ENCODE measurements around the gene RMND1. TPM values are rescaled to one million over a fixed set of nuclear protein-coding genes. Genes with fewer than 3 reads are reported as not detected.

RMND1 gene
- total RNA-seq, 1 donor from 2014 or later = 44.0 TPM

DNA sequence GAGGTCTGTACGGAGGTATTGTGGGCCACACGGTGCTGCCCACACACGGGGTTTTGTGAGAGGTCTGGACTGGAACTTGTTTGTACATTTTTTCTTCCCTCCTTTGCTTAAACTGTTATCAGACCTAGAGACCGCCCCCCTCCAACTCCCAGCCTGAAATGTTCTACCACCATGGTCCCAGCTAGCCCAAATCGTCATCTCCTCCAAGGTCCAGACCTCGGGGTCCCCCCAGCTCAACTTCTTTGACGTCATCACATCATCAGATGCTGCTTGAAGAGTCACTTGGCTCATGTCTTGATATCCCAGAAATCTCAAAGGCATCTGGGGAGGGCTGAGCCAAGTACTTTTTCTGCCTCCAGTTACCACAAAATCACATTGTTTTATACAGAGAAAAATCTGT is 39.1 kb upstream of the RMND1 start:
- Mint-ChIP-seq H3K4me3 (no peak overlapping the region), H3K4me1 (peaks cover 6% of the 10 kb centered on the region), H3K27ac (no peak overlapping the region), H3K27me3 (ENCODE audit: insufficient read depth, low read depth) (peaks cover 11% of the 10 kb centered on the region), H3K9me3 (no peaks in the 10 kb centered on the region), H3K36me3 (no peaks in the 10 kb centered on the region)
- no peaks in the 10 kb centered on the region for H3K79me2 ChIP-seq (ENCODE audit: low read depth)
- no peaks in the 10 kb centered on the region for H3K36me3 ChIP-seq
- no peaks in the 10 kb centered on the region for H3K9me3 ChIP-seq (ENCODE audit: low read depth)
- no peak overlapping the region for H3K4me2 ChIP-seq
- no peak overlapping the region for H3K27ac ChIP-seq
- no peak overlapping the region for H3K9ac ChIP-seq
- H3K4me1 ChIP-seq = no peaks in the 10 kb centered on the region
- H3K27me3 ChIP-seq = peaks cover 49% of the 10 kb centered on the region
- no peaks in the 10 kb centered on the region for H3F3A ChIP-seq (ENCODE audit: low read depth)
- TF ChIP-seq EZH2phosphoT487 (IDR thresholded peaks at IDR 0.05) (no peak), EZH2 (IDR thresholded peaks at IDR 0.05) (no peak), CTCF (IDR thresholded peaks at IDR 0.05) (no peak)
- no peak overlapping the region for H3K4me3 ChIP-seq
- DNase-seq (ENCODE audit: low spot score) = no peak
- H2AFZ ChIP-seq (replicated peaks) = no peak overlapping the region
- H4K20me1 ChIP-seq (ENCODE audit: low read depth) = no peaks in the 10 kb centered on the region

DNA sequence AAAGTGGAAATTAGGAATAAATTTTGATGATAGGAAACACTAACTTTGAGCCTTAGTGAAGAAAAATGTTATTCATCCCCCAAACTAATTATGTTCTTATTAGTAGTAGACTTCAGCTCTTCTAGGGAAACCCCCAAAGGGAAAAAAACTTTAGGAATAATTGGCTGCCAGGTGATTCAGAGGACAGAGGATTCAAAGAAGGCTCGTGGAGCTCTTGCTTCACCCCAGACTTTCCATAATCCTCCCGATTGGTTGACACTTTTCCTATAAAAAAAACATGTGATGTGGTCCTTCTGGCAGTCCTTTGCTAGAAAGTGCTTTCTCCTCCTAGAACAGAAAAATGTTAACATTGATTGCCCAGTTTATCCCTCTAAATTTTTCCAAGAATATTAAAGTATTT is 36.3 kb upstream of the RMND1 start:
- no peak overlapping the region for H2AFZ ChIP-seq (replicated peaks)
- no peaks in the 10 kb centered on the region for H3F3A ChIP-seq (ENCODE audit: low read depth)
- no peak for TF ChIP-seq EZH2phosphoT487 (IDR thresholded peaks at IDR 0.05)
- no peak for TF ChIP-seq EZH2 (IDR thresholded peaks at IDR 0.05)
- no peak for TF ChIP-seq CTCF (IDR thresholded peaks at IDR 0.05)
- H3K4me3 ChIP-seq = no peak overlapping the region
- no peak overlapping the region for H3K9ac ChIP-seq
- no peak for DNase-seq (ENCODE audit: low spot score)
- H4K20me1 ChIP-seq (ENCODE audit: low read depth) = no peaks in the 10 kb centered on the region
- no peaks in the 10 kb centered on the region for H3K9me3 ChIP-seq (ENCODE audit: low read depth)
- no peaks in the 10 kb centered on the region for H3K79me2 ChIP-seq (ENCODE audit: low read depth)
- Mint-ChIP-seq H3K9me3 (no peaks in the 10 kb centered on the region), H3K27ac (no peak overlapping the region), H3K36me3 (no peaks in the 10 kb centered on the region), H3K27me3 (ENCODE audit: insufficient read depth, low read depth) (peaks cover 4% of the 10 kb centered on the region), H3K4me1 (peaks cover 2% of the 10 kb centered on the region), H3K4me3 (no peak overlapping the region)
- H3K36me3 ChIP-seq = no peaks in the 10 kb centered on the region
- peaks cover 22% of the 10 kb centered on the region for H3K27me3 ChIP-seq
- no peak overlapping the region for H3K4me2 ChIP-seq
- H3K4me1 ChIP-seq = no peaks in the 10 kb centered on the region
- no peak overlapping the region for H3K27ac ChIP-seq

DNA sequence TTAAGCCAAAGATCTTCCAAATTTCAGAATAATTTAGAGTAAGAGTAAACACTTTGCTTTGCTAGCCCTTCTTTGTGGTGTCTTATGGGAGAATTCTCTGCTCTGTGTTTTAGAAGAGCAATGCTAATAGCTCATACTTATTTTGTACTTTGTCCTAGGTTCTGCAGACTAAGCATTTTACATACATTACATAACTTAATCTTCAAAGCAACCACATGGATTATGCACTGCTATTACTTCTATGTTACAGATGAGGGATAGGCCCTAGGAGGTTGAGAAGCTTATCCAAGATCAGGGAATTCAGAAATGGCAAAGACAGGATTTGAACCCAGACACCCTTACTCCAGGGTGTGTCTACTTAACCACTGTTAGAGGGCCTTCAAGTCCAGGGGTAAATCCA is 32.1 kb upstream of the RMND1 start:
- Histone ChIP-seq H4K20me1 (ENCODE audit: low read depth) (no peaks in the 10 kb centered on the region), H3K27me3 (no peaks in the 10 kb centered on the region), H3F3A (ENCODE audit: low read depth) (no peaks in the 10 kb centered on the region), H3K4me3 (no peak overlapping the region), H3K27ac (no peak overlapping the region), H3K36me3 (no peaks in the 10 kb centered on the region), H3K4me1 (no peaks in the 10 kb centered on the region), H3K79me2 (ENCODE audit: low read depth) (no peaks in the 10 kb centered on the region), H3K9me3 (ENCODE audit: low read depth) (no peaks in the 10 kb centered on the region), H3K4me2 (no peak overlapping the region), H3K9ac (no peak overlapping the region), H2AFZ (replicated peaks) (no peak overlapping the region)
- H3K9me3 Mint-ChIP-seq = no peaks in the 10 kb centered on the region
- no peak overlapping the region for H3K4me3 Mint-ChIP-seq
- no peak overlapping the region for H3K27ac Mint-ChIP-seq
- H3K4me1 Mint-ChIP-seq = no peaks in the 10 kb centered on the region
- no peak for TF ChIP-seq CTCF (IDR thresholded peaks at IDR 0.05)
- no peak for DNase-seq (ENCODE audit: low spot score)
- no peaks in the 10 kb centered on the region for H3K27me3 Mint-ChIP-seq (ENCODE audit: insufficient read depth, low read depth)
- H3K36me3 Mint-ChIP-seq = no peaks in the 10 kb centered on the region

GRCh38 chr6:151482290-151482689 is 30.4 kb upstream of the RMND1 start:
- H3K79me2 ChIP-seq (ENCODE audit: low read depth) = no peaks in the 10 kb centered on the region
- no peaks in the 10 kb centered on the region for H3K9me3 ChIP-seq (ENCODE audit: low read depth)
- H3K9ac ChIP-seq = no peak overlapping the region
- Mint-ChIP-seq H3K36me3 (no peaks in the 10 kb centered on the region), H3K4me1 (no peaks in the 10 kb centered on the region), H3K27ac (no peak overlapping the region), H3K27me3 (ENCODE audit: insufficient read depth, low read depth) (no peaks in the 10 kb centered on the region), H3K4me3 (no peak overlapping the region), H3K9me3 (no peaks in the 10 kb centered on the region)
- no peaks in the 10 kb centered on the region for H4K20me1 ChIP-seq (ENCODE audit: low read depth)
- no peak overlapping the region for H3K27ac ChIP-seq
- H3K4me2 ChIP-seq = no peak overlapping the region
- H3K36me3 ChIP-seq = no peaks in the 10 kb centered on the region
- no peak for DNase-seq (ENCODE audit: low spot score)
- no peak overlapping the region for H3K4me3 ChIP-seq
- H3K27me3 ChIP-seq = no peaks in the 10 kb centered on the region
- H3K4me1 ChIP-seq = no peaks in the 10 kb centered on the region
- H3F3A ChIP-seq (ENCODE audit: low read depth) = no peaks in the 10 kb centered on the region
- TF ChIP-seq EZH2 (IDR thresholded peaks at IDR 0.05) (no peak), CTCF (IDR thresholded peaks at IDR 0.05) (no peak), EZH2phosphoT487 (IDR thresholded peaks at IDR 0.05) (no peak)
- H2AFZ ChIP-seq (replicated peaks) = no peak overlapping the region

All from neural progenitor cell (in vitro differentiated cells).